ENCODE data around the gene PCDH7. TPM values are rescaled to one million over a fixed set of nuclear protein-coding genes. Genes with fewer than 3 reads are reported as not detected.

Gene PCDH7
- polyA plus RNA-seq, 1 experiment, result 15.3 TPM

- no peak for TF ChIP-seq CTCF (IDR thresholded peaks at IDR 0.05; ENCODE audit: insufficient read depth, low read depth, low read length)
- CTCF ChIA-PET, result no interaction called here
- H3K4me3 ChIP-seq (ENCODE audit: low read depth, low read length), result no peak overlapping the region
- POLR2A ChIA-PET, result no interaction called here
- no peaks in the 10 kb centered on the region for H3K27me3 ChIP-seq (ENCODE audit: control insufficient read depth, insufficient read depth, low read length)
- H3K36me3 ChIP-seq (ENCODE audit: control insufficient read depth, insufficient read depth, low read length), result no peaks in the 10 kb centered on the region
- DNase-seq (ENCODE audit: low read depth), result no peak
These were observed 56.8 kb downstream of the PCDH7 start for GRCh38 chr4:30776921-30777415.
